ENCODE results near the gene BRD1. TPM values are rescaled to one million over a fixed set of nuclear protein-coding genes. Genes with fewer than 3 reads are reported as not detected.

The BRD1 gene
- total and polyA plus RNA-seq, 12 donors, result 8.2 to 23.2 (median 16.9) TPM

DNA sequence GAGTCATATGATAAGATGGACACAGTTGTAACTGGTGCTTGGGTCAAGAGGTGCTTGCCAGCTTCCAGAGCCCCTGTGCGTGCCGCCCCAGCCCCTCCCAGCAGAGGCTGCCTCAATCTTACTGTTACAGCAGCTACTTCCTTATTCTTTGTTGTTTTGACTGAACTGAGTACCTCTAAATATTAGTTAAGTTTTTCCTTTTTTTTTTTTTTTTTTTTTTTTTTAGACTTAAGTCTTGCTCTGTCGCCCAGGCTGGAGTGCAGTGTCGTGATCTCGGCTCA is 34.8 kb upstream of the BRD1 start:
- H3K4me1 ChIP-seq, result peaks cover 0 to 30% (median 0%) of the 10 kb centered on the region in 9 donors
- peaks cover 0 to 31% (median 18%) of the 10 kb centered on the region in 11 donors for H3K9me3 ChIP-seq
- TF ChIP-seq, protein P1, sequence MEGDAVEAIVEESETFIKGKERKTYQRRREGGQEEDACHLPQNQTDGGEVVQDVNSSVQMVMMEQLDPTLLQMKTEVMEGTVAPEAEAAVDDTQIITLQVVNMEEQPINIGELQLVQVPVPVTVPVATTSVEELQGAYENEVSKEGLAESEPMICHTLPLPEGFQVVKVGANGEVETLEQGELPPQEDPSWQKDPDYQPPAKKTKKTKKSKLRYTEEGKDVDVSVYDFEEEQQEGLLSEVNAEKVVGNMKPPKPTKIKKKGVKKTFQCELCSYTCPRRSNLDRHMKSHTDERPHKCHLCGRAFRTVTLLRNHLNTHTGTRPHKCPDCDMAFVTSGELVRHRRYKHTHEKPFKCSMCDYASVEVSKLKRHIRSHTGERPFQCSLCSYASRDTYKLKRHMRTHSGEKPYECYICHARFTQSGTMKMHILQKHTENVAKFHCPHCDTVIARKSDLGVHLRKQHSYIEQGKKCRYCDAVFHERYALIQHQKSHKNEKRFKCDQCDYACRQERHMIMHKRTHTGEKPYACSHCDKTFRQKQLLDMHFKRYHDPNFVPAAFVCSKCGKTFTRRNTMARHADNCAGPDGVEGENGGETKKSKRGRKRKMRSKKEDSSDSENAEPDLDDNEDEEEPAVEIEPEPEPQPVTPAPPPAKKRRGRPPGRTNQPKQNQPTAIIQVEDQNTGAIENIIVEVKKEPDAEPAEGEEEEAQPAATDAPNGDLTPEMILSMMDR (IDR thresholded peaks at IDR 0.05), result no peak
- intact Hi-C loops (cut with DNase I), result loop anchor here in 1 of 10 donors (5.0 kb wide), 1 partner anchor 50 kb away; no protein-coding TSS in a partner anchor
- H3K27ac ChIP-seq, result peak overlapping the region in 1 of 10 donors; percentile 40
- ATAC-seq, result peak in 2 of 8 donors; percentile 7 to 27
- no peak overlapping the region for H3K4me3 ChIP-seq
- H3K36me3 ChIP-seq, result peaks cover 0 to 11% (median 0%) of the 10 kb centered on the region in 9 donors
- DNase-seq, result no peak
- H3K27me3 ChIP-seq, result no peaks in the 10 kb centered on the region
- WGBS, 2 donors, result 92% methylated on average over 5 of the region's 5 CpGs

DNA sequence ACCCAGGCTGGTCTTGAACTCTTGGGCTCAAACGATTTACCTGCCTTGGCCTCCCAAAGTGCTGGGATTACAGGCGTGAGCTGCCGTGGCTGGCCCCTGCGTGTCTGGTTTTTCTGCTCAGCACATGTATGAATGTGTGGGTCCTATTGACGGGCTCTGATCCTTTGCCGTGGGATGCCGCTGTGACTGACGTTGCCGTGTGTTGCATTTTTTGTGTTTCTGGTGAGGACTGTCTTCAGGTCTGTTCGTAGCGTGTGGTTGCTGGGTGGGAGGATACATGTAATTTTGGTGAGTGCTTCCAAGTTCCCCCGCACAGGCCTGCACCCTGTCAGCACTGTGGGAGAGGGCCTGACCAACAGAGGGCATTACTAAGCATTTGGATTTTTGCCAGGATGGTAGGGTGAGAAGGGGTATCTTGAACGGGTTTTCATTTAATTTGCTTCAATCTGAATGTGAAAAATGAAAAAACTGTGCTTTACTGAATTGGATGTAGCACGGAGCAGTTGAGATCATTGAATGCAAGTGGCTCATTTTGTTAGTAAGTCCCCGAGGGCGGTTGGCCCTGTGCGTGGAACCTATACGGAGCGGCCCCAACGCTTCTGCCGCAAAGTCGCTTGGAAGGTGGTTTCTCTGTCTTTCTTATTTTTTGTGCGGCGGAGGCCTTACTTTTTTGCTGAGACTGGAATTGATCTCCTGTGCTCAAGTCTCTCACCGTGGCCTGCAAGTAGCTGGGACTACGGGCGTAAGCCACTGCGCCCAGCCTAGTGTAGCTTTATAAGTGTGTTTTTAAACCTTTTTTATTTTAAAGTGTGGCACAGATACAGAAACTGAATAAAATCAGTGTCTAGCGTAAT is 34.2 kb upstream of the BRD1 start:
- Histone ChIP-seq H3K27me3 (no peaks in the 10 kb centered on the region), H3K4me1 (peaks cover 0 to 28% (median 0%) of the 10 kb centered on the region in 9 donors), H3K36me3 (peaks cover 0 to 5% (median 0%) of the 10 kb centered on the region in 9 donors), H3K4me3 (no peak overlapping the region), H3K27ac (peak overlapping the region in 1 of 10 donors; percentile 40), H3K9me3 (peaks cover 0 to 25% (median 16%) of the 10 kb centered on the region in 11 donors)
- DNase-seq (no peak), ATAC-seq (peak in 4 of 8 donors; percentile 7 to 36 (median 18))
- intact Hi-C loops (cut with DNase I), result loop anchor here in 1 of 10 donors (5.0 kb wide), 1 partner anchor 50 kb away; no protein-coding TSS in a partner anchor
- TF ChIP-seq, protein P1 (IDR thresholded peaks at IDR 0.05), result no peak
- WGBS, 2 donors, result 91 to 94% methylated on average over 29 of the region's 29 CpGs

DNA sequence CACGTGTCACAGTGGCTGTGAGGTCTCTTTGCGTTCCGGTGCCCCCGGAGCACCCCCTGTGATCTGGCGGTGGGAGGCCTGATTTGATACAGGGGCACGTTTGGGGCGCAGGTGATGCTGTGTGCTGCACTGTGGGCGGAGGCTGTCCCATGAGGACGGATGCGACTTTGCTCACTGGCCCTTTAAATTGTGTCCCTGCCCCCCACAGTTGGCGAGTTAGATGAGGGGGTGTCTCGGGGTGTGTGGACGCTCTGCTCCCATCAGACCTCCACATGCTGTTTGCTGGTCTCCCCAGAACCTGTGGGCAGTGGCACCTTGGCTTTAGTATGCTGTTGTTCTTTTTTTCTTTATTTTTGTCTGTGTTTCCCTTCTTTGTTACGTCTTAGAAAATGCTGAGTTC is 31.2 kb upstream of the BRD1 start:
- Histone ChIP-seq H3K27me3 (no peaks in the 10 kb centered on the region), H3K4me3 (no peak overlapping the region), H3K27ac (no peak overlapping the region), H3K36me3 (peaks cover 0 to 5% (median 0%) of the 10 kb centered on the region in 9 donors), H3K9me3 (no peaks in the 10 kb centered on the region), H3K4me1 (peaks cover 6 to 45% (median 21%) of the 10 kb centered on the region in 9 donors)
- TF ChIP-seq, protein P1 (IDR thresholded peaks at IDR 0.05), result no peak
- ATAC-seq (no peak), DNase-seq (no peak)
- intact Hi-C loops (cut with DNase I), result loop anchor here in 2 of 10 donors (5.0 to 10.0 kb wide), 2 partner anchors 58 to 74 kb away; partner anchors contain the start of genes ALG12 (in 1 of the 2) and CRELD2 (in 1 of the 2)
- WGBS, 2 donors, result 84 to 85% methylated on average over 14 of the region's 14 CpGs

DNA sequence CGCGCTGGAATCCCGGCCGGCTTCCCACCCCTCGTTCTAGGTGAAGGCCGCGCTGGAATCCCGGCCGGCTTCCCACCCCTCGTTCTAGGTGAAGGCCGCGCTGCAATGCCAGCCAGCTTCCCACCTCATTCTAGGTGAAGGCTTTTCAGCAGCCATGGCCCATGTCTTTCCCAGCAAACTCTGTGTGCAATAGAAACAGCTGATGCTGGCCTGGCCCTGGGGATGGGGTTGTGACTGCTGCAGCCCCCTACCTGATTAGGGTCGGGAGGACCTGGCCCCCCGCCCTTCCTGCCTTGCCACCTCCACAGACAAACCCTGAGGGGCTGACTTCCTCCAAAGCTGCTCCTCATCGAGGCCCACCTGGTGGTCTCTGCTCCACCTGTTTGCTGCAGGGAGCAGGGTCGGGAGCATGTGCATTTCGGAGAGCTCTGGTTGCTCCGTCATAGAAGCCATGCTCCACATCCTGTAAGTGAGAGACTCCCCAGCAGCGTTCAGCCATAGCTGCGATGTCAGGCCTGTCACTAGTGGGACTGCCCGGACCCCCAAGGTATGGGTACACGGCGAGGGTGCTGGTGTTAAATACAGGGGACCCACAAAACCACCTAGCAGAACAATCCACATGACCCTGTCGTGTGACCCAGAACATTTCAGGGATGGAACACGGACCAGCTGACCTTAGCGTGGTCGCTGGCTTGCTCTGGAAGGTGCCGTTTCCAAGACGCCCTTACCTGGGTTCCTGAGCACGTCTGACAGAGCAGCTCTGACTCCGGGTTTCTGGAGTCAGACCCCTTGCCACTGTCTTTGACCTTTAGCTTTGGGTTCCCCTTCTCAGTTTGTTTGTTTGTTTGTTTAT is 29.3 kb upstream of the BRD1 start:
- H3K27ac ChIP-seq, result no peak overlapping the region
- intact Hi-C loops (cut with DNase I), result loop anchor here in 2 of 10 donors (5.0 to 10.0 kb wide), 2 partner anchors 60 to 72 kb away; partner anchors contain the start of genes ALG12 (in 1 of the 2) and CRELD2 (in 1 of the 2)
- 87% methylated on average over 29 to 31 of the region's 31 CpGs for WGBS, 2 donors
- H3K4me3 ChIP-seq, result no peak overlapping the region
- no peaks in the 10 kb centered on the region for H3K27me3 ChIP-seq
- peaks cover 6 to 37% (median 27%) of the 10 kb centered on the region in 9 donors for H3K4me1 ChIP-seq
- TF ChIP-seq, protein P1 (IDR thresholded peaks at IDR 0.05), result no peak
- ATAC-seq (no peak), DNase-seq (no peak)
- H3K9me3 ChIP-seq, result no peaks in the 10 kb centered on the region
- peaks cover 0 to 5% (median 0%) of the 10 kb centered on the region in 9 donors for H3K36me3 ChIP-seq
